OCI-M2 (cell line): Measurements from ENCODE around the gene TREM1.
A peak's percentile ranks its signal among the peaks of the same experiment; 100 is the strongest.
"Not testable (repeated sequence)": the region's sequence is repeated elsewhere in the genome, so short reads cannot be mapped to it uniquely, and the experiment has no call there.

ENCODE experiments used
- DNase-seq: peaks from one replicate; lab custom pipeline; 2025; ENCODE audit not compliant: unreplicated experiment; lab: John Stamatoyannopoulos, UW

The TREM1 gene

DNA sequence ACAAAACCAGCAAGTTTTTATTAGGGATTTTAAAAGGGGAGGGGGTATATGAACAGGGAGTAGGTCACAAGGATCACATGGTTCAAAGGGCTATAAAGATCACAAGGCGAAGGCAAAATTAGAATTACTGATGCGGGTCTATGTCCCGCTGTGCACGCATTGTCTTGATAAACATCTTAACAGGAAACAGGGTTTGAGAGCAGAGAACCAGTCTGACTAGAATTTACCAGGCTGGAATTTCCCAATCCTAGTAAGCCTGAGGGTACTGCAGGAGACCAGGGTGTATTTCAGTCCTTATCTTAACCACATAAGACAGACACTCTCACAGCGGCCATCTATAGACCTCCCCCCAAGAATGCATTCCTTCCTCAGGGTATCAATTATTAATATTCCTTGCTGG lies 10.8 kb upstream of the TREM1 start:
- not testable (repeated sequence) for DNase-seq

DNA sequence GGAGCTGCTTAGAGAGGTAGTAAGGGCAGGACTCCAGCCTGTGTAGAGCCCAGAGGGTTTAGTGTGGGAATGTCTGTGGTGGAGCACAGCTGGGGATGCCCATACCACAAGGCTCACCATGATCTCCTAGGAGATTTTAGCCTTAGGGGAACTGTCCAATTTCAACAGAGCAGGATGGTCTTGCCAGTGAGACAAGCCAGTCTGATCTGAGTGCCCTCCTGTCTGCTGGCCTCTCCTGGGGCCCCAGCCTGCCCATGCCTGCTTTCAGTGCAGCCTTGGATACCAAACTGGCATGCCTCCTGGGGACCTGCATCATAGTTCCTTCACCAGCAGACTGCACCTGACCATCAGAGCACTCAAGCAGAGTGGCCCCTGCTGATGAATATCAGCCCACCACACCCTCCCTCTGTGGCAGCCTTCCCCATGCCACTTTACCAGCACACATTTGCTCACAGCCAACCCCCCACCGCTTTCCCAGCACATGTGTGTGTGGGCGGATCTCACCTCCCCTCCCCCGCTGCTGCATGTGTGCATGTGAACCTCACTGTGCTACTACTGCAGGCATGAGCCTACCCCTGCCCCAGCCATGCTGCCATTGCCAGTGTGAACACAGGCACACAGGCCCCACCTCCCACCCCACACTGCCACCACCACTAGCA lies 7.9 kb upstream of the TREM1 start:
- no peak for DNase-seq

DNA sequence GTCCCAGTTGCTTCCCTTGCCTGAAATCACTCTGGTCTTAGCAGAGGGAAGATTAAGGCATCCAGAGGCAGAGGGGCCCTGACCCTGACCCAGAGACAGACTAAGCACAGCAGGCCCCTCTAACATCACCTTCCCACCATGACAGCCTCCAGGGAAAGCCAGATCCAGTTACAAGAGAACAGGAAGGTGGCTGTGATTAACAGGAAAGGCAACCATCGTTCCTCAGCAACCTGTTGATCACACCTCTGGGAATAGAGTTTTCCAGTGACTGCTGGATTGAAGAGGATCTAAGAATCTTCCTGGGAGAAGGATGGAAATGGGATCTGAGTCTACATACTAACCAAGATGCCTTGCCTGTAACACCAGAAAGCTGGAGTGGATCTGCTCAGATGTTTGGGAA lies 5.2 kb upstream of the TREM1 start:
- DNase-seq: no peak

DNA sequence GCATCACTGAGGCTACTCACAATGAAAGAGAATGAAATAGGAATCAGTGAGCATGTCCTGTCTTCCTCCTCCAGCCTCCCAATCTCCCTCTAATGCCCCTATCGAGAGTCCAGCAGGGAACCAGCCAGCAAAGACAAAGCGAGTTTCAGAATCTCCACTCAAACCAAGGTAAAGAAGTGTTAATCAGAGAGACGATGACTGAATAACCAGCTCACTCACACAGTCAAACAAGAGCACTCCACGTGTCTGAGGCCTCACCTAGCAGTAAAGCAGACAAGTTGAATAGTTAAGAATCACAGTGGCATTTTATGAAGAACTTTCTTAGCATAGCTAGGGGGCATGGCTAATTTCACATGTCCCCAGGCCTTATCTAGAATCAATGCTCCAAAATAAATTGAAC lies 3.3 kb upstream of the TREM1 start:
- no peak for DNase-seq

DNA sequence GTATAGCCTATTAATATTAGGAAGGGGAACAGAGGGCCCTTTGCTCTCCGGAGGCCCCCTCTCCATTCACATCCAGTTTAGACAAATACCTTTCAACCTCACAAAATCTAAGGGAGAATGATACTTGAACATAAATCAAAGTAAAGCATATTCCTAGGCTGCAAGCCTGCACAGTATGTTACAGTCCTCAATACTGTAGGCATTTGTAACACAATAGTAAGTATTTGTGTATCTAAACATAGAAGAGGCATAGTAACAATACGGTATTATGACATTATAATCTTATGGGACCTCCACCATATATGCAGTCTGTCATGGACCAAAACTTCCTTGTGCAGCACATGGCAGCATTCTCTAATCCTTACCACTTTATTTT lies 2.3 kb upstream of the TREM1 start:
- no peak for DNase-seq

DNA sequence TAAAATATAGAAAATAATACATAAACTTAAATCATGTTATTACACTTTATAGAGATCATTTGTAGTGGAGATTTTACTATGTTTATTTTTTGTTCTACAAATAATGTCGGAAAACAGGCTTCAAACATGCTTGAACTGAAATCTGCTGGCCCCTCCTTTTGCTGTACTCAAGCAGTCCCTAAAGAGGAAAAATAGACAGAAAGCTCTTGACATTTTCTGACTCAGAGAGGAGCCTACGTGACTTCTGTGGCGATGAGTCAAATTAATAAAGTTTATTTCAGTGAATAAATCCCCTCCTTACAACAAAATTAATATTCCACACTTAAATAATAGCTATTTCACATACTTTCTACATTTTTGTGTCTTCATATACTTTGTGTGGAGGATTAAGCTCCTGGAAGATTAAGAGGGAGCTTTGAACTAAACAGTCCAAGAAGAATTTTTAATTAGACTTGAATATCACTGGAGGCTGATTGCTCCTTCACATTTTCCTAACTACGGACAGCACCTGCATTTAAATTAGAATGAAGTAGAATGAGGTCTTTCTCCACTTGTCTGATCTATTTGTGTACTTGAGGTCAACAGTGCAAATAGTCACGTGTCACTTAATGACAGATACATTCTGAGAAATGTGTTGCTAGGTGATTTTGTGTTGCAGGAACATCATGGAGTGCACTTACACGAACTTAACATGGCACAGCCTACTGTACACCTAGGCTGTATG lies 1.7 kb upstream of the TREM1 start:
- DNase-seq: no peak

DNA sequence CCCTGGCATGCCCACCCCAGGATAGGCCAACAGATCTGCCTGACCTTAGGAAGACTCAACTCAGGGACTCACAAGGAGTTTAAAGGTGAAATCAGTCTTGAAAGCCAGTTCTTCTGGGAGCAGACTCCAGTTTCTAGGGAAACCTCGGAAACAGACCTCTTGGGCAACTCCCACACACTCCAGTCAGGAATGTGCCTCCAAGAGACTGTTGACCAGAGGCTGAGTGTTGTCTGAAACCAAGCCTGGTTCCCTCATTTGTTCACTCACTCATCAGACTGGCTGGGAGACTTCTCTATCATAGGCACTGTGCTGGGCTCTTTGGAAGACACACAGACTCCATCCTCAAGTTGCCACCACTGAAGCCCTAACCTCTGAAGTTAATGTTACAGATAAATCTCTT lies 1.8 kb downstream of the TREM1 start:
- no peak for DNase-seq

DNA sequence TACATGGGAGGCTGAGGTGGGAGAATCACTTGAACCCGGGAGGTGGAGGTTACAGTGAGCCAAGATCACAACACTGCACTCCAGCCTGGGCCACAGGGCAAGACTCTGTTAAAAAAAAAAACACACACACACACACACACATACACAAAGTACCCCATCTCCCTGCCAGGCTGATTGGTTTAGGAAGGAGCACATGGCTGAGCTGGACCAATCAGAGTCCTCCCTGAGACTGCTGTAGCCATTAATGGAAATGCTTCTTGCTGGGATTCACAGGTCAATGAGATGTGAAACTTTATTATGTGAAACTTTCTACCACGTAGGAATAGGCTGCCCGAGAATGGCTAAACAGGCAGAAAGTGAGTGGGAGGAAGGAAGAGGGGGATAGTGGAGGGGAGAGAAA lies 2.9 kb downstream of the TREM1 start:
- DNase-seq: no peak

DNA sequence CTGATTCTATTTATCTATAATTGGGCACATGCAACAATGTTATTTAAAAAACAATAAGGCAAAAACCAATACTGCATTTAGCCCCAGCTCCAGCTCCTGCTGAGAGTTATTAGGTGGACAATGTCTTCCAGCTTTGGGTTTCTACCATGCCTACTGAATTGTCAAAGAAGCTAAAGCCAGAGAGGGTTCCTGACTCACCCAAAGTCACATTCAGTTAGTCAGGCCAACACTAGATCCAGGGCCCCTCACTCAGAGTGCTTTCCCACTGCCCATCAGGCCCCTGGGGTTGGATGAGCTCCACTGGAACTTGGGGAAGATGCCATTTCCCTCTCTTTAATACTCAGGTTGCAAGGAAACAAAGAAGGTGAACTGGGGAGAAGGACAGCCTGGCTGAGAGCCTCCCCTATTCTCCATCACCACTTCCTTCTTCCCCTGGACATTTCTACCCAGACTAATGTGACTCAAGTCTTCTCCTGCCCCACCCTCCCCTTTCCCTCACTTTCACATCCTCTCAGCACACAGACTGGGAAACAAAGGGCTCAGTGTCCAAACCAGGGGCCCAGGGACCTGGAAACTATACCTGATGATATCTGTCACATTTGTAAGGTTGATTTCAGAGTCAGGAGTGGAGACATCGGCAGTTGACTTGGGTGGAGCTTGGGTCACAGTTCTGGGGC lies 6.0 kb downstream of the TREM1 start:
- no peak for DNase-seq

DNA sequence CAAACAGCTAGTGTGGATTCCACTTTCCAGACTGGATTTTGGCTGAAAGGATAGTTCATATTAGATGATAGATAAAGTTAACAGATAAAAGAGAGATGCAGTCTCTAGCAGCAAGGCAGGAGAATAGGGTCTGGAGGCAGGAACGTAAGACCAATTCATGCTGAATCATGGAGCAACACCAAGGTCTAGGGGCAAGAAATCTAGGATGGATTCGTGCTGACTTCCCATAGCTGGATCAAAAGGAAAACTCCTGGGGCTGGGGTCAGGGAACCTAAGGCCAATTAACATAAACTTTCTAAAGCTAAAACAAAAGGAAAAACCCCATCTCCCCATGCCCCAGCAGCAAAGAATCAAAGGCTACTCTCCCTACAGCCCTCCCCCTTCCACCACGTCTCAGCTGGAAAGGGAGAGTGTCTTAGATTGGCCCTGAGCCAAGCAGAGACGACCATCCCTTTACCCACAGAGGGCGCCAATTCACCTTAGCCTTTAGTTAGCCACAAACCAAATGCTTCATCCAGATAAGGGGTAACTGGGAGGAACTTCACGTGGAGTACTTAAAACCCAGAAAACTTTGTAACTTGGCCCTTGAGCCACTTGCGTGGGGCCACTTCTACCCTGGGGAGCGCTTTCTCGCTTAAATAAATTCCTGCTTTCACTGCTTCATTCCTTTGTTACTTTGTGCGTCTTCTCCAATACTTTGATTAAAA lies 7.6 kb downstream of the TREM1 start:
- peak; percentile 71 for DNase-seq

DNA sequence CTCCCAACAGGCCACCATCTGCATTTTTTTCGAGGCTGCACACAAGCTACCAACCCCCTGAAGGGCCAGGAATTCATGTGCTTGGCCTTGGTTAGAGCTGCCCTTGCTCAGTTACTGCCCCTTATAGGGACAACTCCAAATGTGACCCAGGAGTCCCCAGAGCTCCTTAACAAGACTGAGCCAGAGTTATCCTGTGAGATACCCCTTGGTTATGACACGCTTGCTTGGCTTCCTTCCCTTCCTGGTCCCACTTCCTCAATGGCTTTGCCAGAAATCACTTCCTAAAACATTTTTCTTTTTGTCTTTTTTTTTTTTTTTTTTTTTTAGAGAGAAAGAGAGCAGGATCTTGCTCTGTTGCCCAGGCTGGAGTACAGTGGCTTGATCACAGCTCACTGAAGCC lies 8.9 kb downstream of the TREM1 start:
- DNase-seq: no peak

DNA sequence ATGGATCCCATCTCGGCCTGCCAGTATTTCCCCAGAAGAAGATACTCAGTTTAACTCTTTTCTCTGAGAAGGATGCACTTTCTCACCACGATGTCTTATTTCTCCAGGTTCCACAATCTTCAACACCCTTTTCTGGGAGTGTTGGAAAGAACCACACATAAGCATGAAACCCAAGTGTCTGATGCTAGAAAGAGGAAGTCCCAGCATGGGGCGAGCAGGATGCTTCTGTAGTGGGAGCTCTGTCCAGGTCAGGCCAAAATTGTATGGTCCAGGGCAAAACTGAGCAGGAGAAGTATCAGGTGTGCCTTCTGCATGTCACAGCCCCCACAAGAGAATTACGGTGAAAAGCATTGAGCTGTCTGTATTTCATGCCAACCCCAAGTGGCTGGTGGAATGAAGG lies 11.0 kb downstream of the TREM1 start:
- no peak for DNase-seq

DNA sequence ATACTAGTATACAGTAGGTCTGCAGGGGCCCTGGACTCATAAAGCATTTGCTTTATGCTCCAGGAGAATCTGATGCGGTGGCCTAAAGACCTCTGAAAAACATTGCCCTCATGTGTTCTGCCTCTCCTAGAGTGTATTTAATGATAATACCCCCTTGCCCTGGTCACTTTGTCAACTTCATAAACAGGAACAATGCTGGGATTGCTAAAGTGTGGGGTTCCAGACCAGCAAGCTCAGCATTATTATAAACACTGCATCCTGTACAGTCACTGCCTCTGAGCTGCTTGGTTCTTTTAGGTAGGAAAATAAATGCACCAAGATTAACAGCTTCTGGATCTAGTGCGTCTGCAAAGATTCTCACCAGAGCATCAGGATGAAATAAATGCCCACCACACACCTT lies 12.2 kb downstream of the TREM1 start:
- DNase-seq: no peak

DNA sequence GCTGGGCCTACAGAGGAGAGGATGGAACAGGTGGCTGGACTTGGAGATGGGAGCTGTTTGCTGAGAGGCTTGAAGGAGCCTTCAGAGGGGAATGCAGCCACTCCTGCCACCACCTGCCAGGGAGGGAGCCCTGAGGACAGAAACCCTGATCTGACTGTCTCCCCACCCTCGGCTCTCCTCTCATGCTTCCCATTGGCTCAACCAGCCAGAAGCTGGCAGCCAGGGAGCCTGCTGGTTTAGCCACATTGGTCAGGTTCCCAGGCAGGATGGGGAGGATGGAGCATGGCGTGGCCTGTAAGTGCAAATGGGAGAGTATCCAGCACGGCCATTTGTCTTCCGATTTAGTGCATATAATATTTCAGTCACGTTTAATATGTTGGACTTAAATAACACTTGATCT lies 12.8 kb downstream of the TREM1 start:
- no peak for DNase-seq

DNA sequence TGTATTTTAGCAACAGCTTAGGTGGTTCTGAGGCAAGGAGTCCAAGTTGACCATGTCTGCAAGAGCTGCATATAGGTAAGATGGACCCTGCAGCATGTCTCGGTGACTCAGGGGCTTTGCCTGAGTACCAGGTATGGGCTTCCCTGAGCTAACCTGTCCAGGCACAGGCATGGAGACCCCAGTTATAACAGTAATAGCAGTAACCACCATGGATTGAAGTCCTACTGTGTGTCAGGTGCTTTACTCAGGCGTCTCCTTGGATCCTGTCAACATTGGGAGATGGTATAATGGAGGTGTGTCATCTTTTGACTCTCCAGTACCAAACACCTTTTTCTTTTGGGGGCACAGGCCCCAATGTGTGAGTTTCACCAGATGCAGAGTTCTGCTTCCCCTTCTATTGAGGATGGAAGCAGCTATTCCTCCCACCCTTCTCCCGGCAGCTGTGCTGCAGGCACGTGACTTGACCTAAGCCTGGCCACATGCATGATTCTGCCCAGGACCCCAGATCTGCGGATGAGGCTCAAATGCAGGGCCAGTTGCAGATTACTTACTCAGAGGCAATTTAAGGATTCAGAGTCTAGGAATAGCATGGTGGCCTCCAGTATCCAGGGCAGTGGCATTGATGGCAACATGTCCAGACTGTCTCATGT lies 13.8 kb downstream of the TREM1 start:
- DNase-seq: no peak

DNA sequence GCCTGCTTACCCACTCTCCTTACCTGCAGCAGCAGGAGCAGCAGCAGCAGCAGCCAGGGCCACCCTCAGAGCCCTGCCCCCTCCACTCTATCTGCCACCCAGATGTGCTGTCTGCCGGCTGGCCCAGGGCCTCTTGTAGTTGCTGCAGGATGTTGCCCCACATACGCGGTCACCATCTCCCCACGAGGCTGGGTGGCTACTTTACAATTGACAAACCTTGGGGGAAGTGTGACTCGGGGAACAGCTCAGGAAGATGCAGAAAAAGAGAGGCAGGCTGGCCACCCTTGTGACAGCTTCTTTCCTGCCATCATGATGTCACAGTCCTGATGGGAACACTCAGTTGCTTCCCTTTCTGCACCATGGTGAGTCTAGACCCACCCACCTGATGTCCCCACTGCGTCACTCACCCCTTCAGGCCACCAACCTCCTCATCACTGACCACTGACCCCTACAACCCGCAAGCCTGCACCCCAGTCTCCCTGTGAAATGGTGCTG lies 14.5 kb downstream of the TREM1 start:
- no peak for DNase-seq

DNA sequence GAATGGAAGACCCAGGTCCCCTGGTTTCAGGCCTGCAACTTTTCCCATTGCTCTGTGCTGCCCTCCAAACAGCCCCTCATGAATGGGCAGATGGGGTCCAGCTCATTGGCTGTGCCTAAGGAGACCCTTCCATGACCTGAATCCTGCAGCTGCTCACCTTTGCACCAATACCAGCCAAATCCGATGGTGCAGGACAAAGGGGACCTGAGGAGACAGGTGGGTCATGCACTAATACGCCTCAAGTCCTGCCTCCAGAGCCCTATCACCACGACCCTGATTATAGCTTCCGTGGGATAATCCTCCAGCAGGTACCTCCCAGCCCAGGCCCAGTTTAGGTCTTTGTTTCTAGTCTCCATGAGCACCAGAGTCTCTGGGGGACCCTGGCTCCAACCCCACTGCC lies 16.8 kb downstream of the TREM1 start:
- DNase-seq: no peak

DNA sequence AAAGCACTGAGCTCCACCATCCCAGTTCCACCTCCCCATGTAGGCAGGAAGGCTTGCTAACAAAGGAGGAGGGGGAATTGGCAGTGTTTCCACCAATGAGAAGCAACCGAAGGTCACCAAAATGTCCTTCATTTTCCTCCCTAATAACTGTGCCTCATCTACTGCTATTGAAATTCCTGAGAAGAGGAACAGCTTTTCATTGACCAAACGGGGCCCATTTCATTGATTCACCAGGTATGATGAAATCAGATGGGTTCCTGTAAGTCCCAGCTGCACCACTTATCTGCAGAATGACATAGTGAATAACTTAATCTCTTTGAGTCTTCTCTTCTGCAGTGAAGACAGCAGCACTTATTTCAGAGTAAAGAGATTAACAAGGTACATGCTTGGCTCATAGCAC lies 17.3 kb downstream of the TREM1 start:
- no peak for DNase-seq

DNA sequence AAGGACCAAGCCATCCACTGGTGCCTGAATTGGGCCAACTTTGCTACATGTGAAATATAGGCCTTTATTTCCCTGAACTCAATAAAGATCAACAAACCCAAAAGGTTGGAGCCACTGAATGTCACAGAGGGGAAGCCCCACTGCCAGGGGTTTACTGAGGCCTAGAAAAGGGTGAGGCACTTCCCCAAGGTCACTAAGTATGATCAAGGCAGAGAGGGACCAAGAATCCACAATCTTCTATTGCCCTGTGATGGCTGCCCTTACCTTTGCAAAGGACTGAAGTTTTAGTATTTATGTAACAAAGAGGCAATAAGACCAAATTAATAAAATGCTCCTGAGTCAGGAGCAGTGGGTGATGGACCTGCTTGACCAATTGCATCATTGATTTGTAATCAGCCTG lies 18.0 kb downstream of the TREM1 start:
- no peak for DNase-seq

DNA sequence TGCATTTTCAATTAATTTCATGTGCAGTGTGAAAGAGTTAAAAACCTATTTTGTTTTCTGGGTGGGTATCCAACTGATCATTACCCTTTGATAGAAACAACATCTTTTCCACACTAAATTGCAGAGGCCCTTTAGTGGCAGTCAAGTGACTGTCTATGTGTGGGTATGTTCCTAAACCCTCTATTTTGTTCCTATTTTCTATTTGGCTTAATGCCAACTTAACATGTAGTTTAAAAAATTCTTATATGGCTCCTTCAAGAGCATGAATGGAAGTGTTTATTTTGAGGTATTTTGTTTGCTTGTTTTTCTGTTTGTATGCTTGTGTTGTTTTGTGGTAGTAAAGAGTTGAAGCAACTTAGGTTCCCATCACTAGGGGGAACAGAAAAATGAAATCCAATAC lies 19.9 kb downstream of the TREM1 start:
- no peak for DNase-seq

DNA sequence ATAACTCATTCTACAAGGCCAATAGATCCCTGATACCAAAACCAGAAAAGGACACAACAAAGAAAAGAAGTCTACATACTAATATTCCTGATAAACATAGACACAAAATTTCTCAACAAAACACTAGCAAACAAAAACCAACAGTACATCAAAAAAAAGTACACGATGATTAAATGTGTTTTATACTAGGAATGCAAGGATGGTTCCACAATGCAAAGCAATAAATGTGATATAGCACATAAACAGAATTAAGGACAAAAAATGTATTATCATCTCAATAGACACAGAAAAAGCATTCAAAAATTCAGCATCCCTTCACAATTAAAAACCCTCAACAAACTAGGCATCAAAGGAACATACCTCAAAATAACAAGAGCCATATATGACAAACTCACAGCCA lies 23.2 kb downstream of the TREM1 start:
- DNase-seq: no peak
